Fibroblast of lung (primary cell): ENCODE results near the gene FBXW11. TPM values are rescaled to one million over a fixed set of nuclear protein-coding genes. Genes with fewer than 3 reads are reported as not detected.

Experiments used
- DNase-seq, 2 donors: peaks; one replicate each; pipeline versions ENCODE4 v3.0.0 to v3.0.0-alpha.2; 2010; ENCODE audit warnings: low read depth in 2 of 2
- H2AFZ ChIP-seq: 2 replicates; pipeline ENCODE4 v1.5.1; 2012; ENCODE audit warnings: low read length, control low read depth, inconsistent platforms
- H3K27ac ChIP-seq: 2 replicates; pipeline ENCODE4 v1.5.1; 2011; ENCODE audit warnings: low read length, control low read depth; ENCODE audit not compliant: insufficient read depth
- H3K27me3 ChIP-seq: 2 replicates; pipeline ENCODE4 v1.5.1; 2011; ENCODE audit warnings: mild to moderate bottlenecking, low read length; ENCODE audit not compliant: control insufficient read depth, insufficient read depth
- H3K36me3 ChIP-seq: 2 replicates; pipeline ENCODE4 v1.5.1; 2011; ENCODE audit warnings: low read length; ENCODE audit not compliant: control insufficient read depth, insufficient read depth
- H3K4me1 ChIP-seq: 2 replicates; pipeline ENCODE4 v1.5.1; 2011; ENCODE audit warnings: low read length; ENCODE audit not compliant: control insufficient read depth, insufficient read depth; ENCODE audit errors: extremely low read depth
- H3K4me2 ChIP-seq: 2 replicates; pipeline ENCODE4 v1.5.1; 2011; ENCODE audit warnings: low read length, control low read depth; ENCODE audit not compliant: insufficient read depth; ENCODE audit errors: extremely low read depth
- H3K4me3 ChIP-seq, 4 experiments: fragments of 200-600 bp in 1 of 4; sonication (generic) in 1 of 4; replicated peaks in 1 of 4; 2 replicates each; pipeline ENCODE4 v1.5.1; 2011 to 2016; ENCODE audit warnings: low read length in 4 of 4, low read depth in 3 of 4, mild to moderate bottlenecking in 3 of 4, control low read depth in 2 of 4, inconsistent platforms in 1 of 4, mixed read lengths in 1 of 4; ENCODE audit not compliant: insufficient read depth in 1 of 4; ENCODE audit errors: control extremely low read depth in 1 of 4
- H3K79me2 ChIP-seq: 2 replicates; pipeline ENCODE4 v1.5.1; 2012; ENCODE audit warnings: mild to moderate bottlenecking, low read length, inconsistent platforms; ENCODE audit not compliant: control insufficient read depth, insufficient read depth
- H3K9ac ChIP-seq: 2 replicates; pipeline ENCODE4 v1.5.1; 2011; ENCODE audit warnings: mild to moderate bottlenecking, low read length, control low read depth; ENCODE audit not compliant: insufficient read depth
- H3K9me3 ChIP-seq: 2 replicates; pipeline ENCODE4 v1.5.1; 2012; ENCODE audit warnings: low read depth, low read length; ENCODE audit not compliant: control insufficient read depth, insufficient read depth
- H4K20me1 ChIP-seq: 2 replicates; pipeline ENCODE4 v1.5.1; 2011; ENCODE audit warnings: low read length; ENCODE audit not compliant: control insufficient read depth, insufficient read depth; ENCODE audit errors: extremely low read depth
- CTCF ChIP-seq, 2 donors: IDR thresholded peaks in 1 of 2; conservative IDR thresholded peaks in 1 of 2; 1 replicate in 1 of 2; 2 replicates in 1 of 2; pipeline ENCODE4 v1.5.1; 2011 to 2012; ENCODE audit warnings: low read length in 2 of 2, control low read depth in 1 of 2, inconsistent platforms in 1 of 2, low read depth in 1 of 2, mild to moderate bottlenecking in 1 of 2
- EZH2 ChIP-seq: IDR thresholded peaks from 2 replicates; pipeline ENCODE4 v1.5.1; 2012; ENCODE audit warnings: low read length, control low read depth, mild to moderate bottlenecking; ENCODE audit errors: missing control alignments
- polyA plus RNA-seq, 2 donors: library from polyadenylated mRNA; depleted of rRNA in 1 of 2; stranded (reverse) in 1 of 2; unstranded in 1 of 2; fragments of >200 nt; gene quantifications; 2 replicates each; pipeline ENCODE4 v1.2.1, GENCODE V29; 2011 to 2012; ENCODE audit warnings: missing spikeins in 1 of 2
- total RNA-seq: library from RNA; depleted of rRNA; stranded (reverse); fragments of >200 nt; gene quantifications from 2 replicates; pipeline ENCODE4 v1.2.1, GENCODE V29; 2014

FBXW11 gene
- total and polyA plus RNA-seq, 2 donors (not counting 1 experiment from before 2014, with no cell fraction given): 52.6 to 113 TPM

GRCh38 chr5:171835066-171835465 is 171.4 kb downstream of the FBXW11 start:
- no peak overlapping the region for H2AFZ ChIP-seq
- H3K79me2 ChIP-seq: no peaks in the 10 kb centered on the region
- no peak overlapping the region for H3K27ac ChIP-seq
- H4K20me1 ChIP-seq: no peaks in the 10 kb centered on the region
- no peak for DNase-seq
- H3K9me3 ChIP-seq: no peaks in the 10 kb centered on the region
- H3K4me3 ChIP-seq: no peak overlapping the region
- H3K9ac ChIP-seq: no peak overlapping the region
- no peaks in the 10 kb centered on the region for H3K27me3 ChIP-seq
- H3K36me3 ChIP-seq: no peaks in the 10 kb centered on the region
- no peak overlapping the region for H3K4me2 ChIP-seq
- TF ChIP-seq CTCF (conservative IDR thresholded peaks at IDR 0.05 in 1 of 2, IDR thresholded peaks at IDR 0.05 in 1 of 2; ENCODE audit: low read depth in 1 of 2, low read length in 2 of 2): no peak
- no peak for TF ChIP-seq EZH2
- no peaks in the 10 kb centered on the region for H3K4me1 ChIP-seq

GRCh38 chr5:171834461-171834860 is 172.0 kb downstream of the FBXW11 start:
- no peak for DNase-seq
- no peak overlapping the region for H3K9ac ChIP-seq
- H3K4me1 ChIP-seq: no peaks in the 10 kb centered on the region
- H3K79me2 ChIP-seq: no peaks in the 10 kb centered on the region
- H3K27ac ChIP-seq: no peak overlapping the region
- no peak overlapping the region for H2AFZ ChIP-seq
- TF ChIP-seq CTCF (conservative IDR thresholded peaks at IDR 0.05 in 1 of 2, IDR thresholded peaks at IDR 0.05 in 1 of 2; ENCODE audit: low read depth in 1 of 2, low read length in 2 of 2) (no peak), EZH2 (no peak)
- H3K4me2 ChIP-seq: no peak overlapping the region
- H3K9me3 ChIP-seq: no peaks in the 10 kb centered on the region
- H3K27me3 ChIP-seq: no peaks in the 10 kb centered on the region
- no peaks in the 10 kb centered on the region for H3K36me3 ChIP-seq
- no peaks in the 10 kb centered on the region for H4K20me1 ChIP-seq
- H3K4me3 ChIP-seq: no peak overlapping the region

GRCh38 chr5:171832775-171833174 is 173.7 kb downstream of the FBXW11 start:
- H3K27me3 ChIP-seq: no peaks in the 10 kb centered on the region
- H3K27ac ChIP-seq: no peak overlapping the region
- no peaks in the 10 kb centered on the region for H4K20me1 ChIP-seq
- H3K9ac ChIP-seq: no peak overlapping the region
- TF ChIP-seq CTCF (conservative IDR thresholded peaks at IDR 0.05 in 1 of 2, IDR thresholded peaks at IDR 0.05 in 1 of 2; ENCODE audit: low read depth in 1 of 2, low read length in 2 of 2) (no peak), EZH2 (no peak)
- no peaks in the 10 kb centered on the region for H3K4me1 ChIP-seq
- DNase-seq: no peak
- no peaks in the 10 kb centered on the region for H3K36me3 ChIP-seq
- no peaks in the 10 kb centered on the region for H3K9me3 ChIP-seq
- no peaks in the 10 kb centered on the region for H3K79me2 ChIP-seq
- no peak overlapping the region for H3K4me3 ChIP-seq
- H2AFZ ChIP-seq: no peak overlapping the region
- no peak overlapping the region for H3K4me2 ChIP-seq
